ENCODE data around the gene PLOD1.
"Not testable (repeated sequence)": the region's sequence is repeated elsewhere in the genome, so short reads cannot be mapped to it uniquely, and the experiment has no call there.

The PLOD1 gene

GRCh38 chr1:11901446-11901845 is 33.1 kb upstream of the PLOD1 start:
- not testable (repeated sequence) for H3K4me1 ChIP-seq (ENCODE audit: control insufficient read depth, insufficient read depth, low read length); H3K9me3 ChIP-seq (ENCODE audit: control insufficient read depth, low read length); H3K4me3 ChIP-seq (ENCODE audit: low read length); H3K36me3 ChIP-seq (ENCODE audit: control insufficient read depth, insufficient read depth, low read length); H3K9ac ChIP-seq (ENCODE audit: low read length)
- peaks cover 18% of the 10 kb centered on the region for H3K27me3 ChIP-seq (ENCODE audit: control insufficient read depth, insufficient read depth, low read length)

- H3K9me3 ChIP-seq (ENCODE audit: control insufficient read depth, low read length) = no peaks in the 10 kb centered on the region
- no peaks in the 10 kb centered on the region for H3K36me3 ChIP-seq (ENCODE audit: control insufficient read depth, insufficient read depth, low read length)
- no peak overlapping the region for H3K9ac ChIP-seq (ENCODE audit: low read length)
- peaks cover 17% of the 10 kb centered on the region for H3K27me3 ChIP-seq (ENCODE audit: control insufficient read depth, insufficient read depth, low read length)
- no peaks in the 10 kb centered on the region for H3K4me1 ChIP-seq (ENCODE audit: control insufficient read depth, insufficient read depth, low read length)
- H3K4me3 ChIP-seq (ENCODE audit: low read length) = no peak overlapping the region
Observed at GRCh38 chr1:11903210-11903609, 31.3 kb upstream of the PLOD1 start.

GRCh38 chr1:11904156-11904555 is 30.4 kb upstream of the PLOD1 start:
- not testable (repeated sequence) for H3K9ac ChIP-seq (ENCODE audit: low read length); H3K27me3 ChIP-seq (ENCODE audit: control insufficient read depth, insufficient read depth, low read length); H3K9me3 ChIP-seq (ENCODE audit: control insufficient read depth, low read length); H3K4me1 ChIP-seq (ENCODE audit: control insufficient read depth, insufficient read depth, low read length); H3K4me3 ChIP-seq (ENCODE audit: low read length); H3K36me3 ChIP-seq (ENCODE audit: control insufficient read depth, insufficient read depth, low read length)

- H3K9ac ChIP-seq (ENCODE audit: low read length) = no peak overlapping the region
Observed at GRCh38 chr1:11904978-11905377, 29.5 kb upstream of the PLOD1 start.

GRCh38 chr1:11906870-11907269 is 27.6 kb upstream of the PLOD1 start:
- Histone ChIP-seq H3K36me3 (ENCODE audit: control insufficient read depth, insufficient read depth, low read length) (no peaks in the 10 kb centered on the region), H3K9me3 (ENCODE audit: control insufficient read depth, low read length) (no peaks in the 10 kb centered on the region), H3K4me1 (ENCODE audit: control insufficient read depth, insufficient read depth, low read length) (no peaks in the 10 kb centered on the region), H3K9ac (ENCODE audit: low read length) (no peak overlapping the region), H3K27me3 (ENCODE audit: control insufficient read depth, insufficient read depth, low read length) (peaks cover 4% of the 10 kb centered on the region), H3K4me3 (ENCODE audit: low read length) (no peak overlapping the region)

More at GRCh38 chr1:11904978-11905377, 29.5 kb upstream of the PLOD1 start:
- Histone ChIP-seq H3K27me3 (ENCODE audit: control insufficient read depth, insufficient read depth, low read length) (peaks cover 4% of the 10 kb centered on the region), H3K4me1 (ENCODE audit: control insufficient read depth, insufficient read depth, low read length) (no peaks in the 10 kb centered on the region), H3K4me3 (ENCODE audit: low read length) (no peak overlapping the region), H3K9me3 (ENCODE audit: control insufficient read depth, low read length) (no peaks in the 10 kb centered on the region), H3K36me3 (ENCODE audit: control insufficient read depth, insufficient read depth, low read length) (no peaks in the 10 kb centered on the region)

GRCh38 chr1:11907275-11908094 is 27.0 kb upstream of the PLOD1 start:
- H3K9ac ChIP-seq (ENCODE audit: low read length) = peak overlapping the region; percentile 81
- no peaks in the 10 kb centered on the region for H3K9me3 ChIP-seq (ENCODE audit: control insufficient read depth, low read length)
- H3K36me3 ChIP-seq (ENCODE audit: control insufficient read depth, insufficient read depth, low read length) = no peaks in the 10 kb centered on the region
- H3K4me1 ChIP-seq (ENCODE audit: control insufficient read depth, insufficient read depth, low read length) = no peaks in the 10 kb centered on the region
- peak overlapping the region; percentile 83 for H3K4me3 ChIP-seq (ENCODE audit: low read length)
- H3K27me3 ChIP-seq (ENCODE audit: control insufficient read depth, insufficient read depth, low read length) = peaks cover under 1% of the 10 kb centered on the region

GRCh38 chr1:11908095-11908675 is 26.3 kb upstream of the PLOD1 start:
- H3K9ac ChIP-seq (ENCODE audit: low read length) = peak overlapping the region; percentile 81
- H3K36me3 ChIP-seq (ENCODE audit: control insufficient read depth, insufficient read depth, low read length) = no peaks in the 10 kb centered on the region
- no peaks in the 10 kb centered on the region for H3K27me3 ChIP-seq (ENCODE audit: control insufficient read depth, insufficient read depth, low read length)
- H3K4me3 ChIP-seq (ENCODE audit: low read length) = peak overlapping the region; percentile 83
- H3K9me3 ChIP-seq (ENCODE audit: control insufficient read depth, low read length) = no peaks in the 10 kb centered on the region
- H3K4me1 ChIP-seq (ENCODE audit: control insufficient read depth, insufficient read depth, low read length) = no peaks in the 10 kb centered on the region

GRCh38 chr1:11910914-11911228 is 23.6 kb upstream of the PLOD1 start:
- H3K4me3 ChIP-seq (ENCODE audit: low read length); H3K9ac ChIP-seq (ENCODE audit: low read length); H3K36me3 ChIP-seq (ENCODE audit: control insufficient read depth, insufficient read depth, low read length); H3K4me1 ChIP-seq (ENCODE audit: control insufficient read depth, insufficient read depth, low read length); H3K27me3 ChIP-seq (ENCODE audit: control insufficient read depth, insufficient read depth, low read length); H3K9me3 ChIP-seq (ENCODE audit: control insufficient read depth, low read length): not testable (repeated sequence)

GRCh38 chr1:11912000-11912399 is 22.5 kb upstream of the PLOD1 start:
- no peaks in the 10 kb centered on the region for H3K27me3 ChIP-seq (ENCODE audit: control insufficient read depth, insufficient read depth, low read length)
- H3K36me3 ChIP-seq (ENCODE audit: control insufficient read depth, insufficient read depth, low read length) = no peaks in the 10 kb centered on the region
- no peak overlapping the region for H3K9ac ChIP-seq (ENCODE audit: low read length)
- no peaks in the 10 kb centered on the region for H3K4me1 ChIP-seq (ENCODE audit: control insufficient read depth, insufficient read depth, low read length)
- H3K4me3 ChIP-seq (ENCODE audit: low read length) = no peak overlapping the region
- H3K9me3 ChIP-seq (ENCODE audit: control insufficient read depth, low read length) = no peaks in the 10 kb centered on the region

- H3K9me3 ChIP-seq (ENCODE audit: control insufficient read depth, low read length); H3K4me3 ChIP-seq (ENCODE audit: low read length); H3K36me3 ChIP-seq (ENCODE audit: control insufficient read depth, insufficient read depth, low read length); H3K9ac ChIP-seq (ENCODE audit: low read length); H3K4me1 ChIP-seq (ENCODE audit: control insufficient read depth, insufficient read depth, low read length); H3K27me3 ChIP-seq (ENCODE audit: control insufficient read depth, insufficient read depth, low read length): not testable (repeated sequence)
Observed at GRCh38 chr1:11912482-11913216, 21.9 kb upstream of the PLOD1 start.

GRCh38 chr1:11913291-11913690 is 21.2 kb upstream of the PLOD1 start:
- Histone ChIP-seq H3K4me3 (ENCODE audit: low read length) (no peak overlapping the region), H3K27me3 (ENCODE audit: control insufficient read depth, insufficient read depth, low read length) (no peaks in the 10 kb centered on the region), H3K9ac (ENCODE audit: low read length) (no peak overlapping the region), H3K36me3 (ENCODE audit: control insufficient read depth, insufficient read depth, low read length) (no peaks in the 10 kb centered on the region), H3K9me3 (ENCODE audit: control insufficient read depth, low read length) (no peaks in the 10 kb centered on the region), H3K4me1 (ENCODE audit: control insufficient read depth, insufficient read depth, low read length) (no peaks in the 10 kb centered on the region)

- H3K4me3 ChIP-seq (ENCODE audit: low read length) = no peak overlapping the region
- no peaks in the 10 kb centered on the region for H3K9me3 ChIP-seq (ENCODE audit: control insufficient read depth, low read length)
- no peaks in the 10 kb centered on the region for H3K36me3 ChIP-seq (ENCODE audit: control insufficient read depth, insufficient read depth, low read length)
- H3K9ac ChIP-seq (ENCODE audit: low read length) = no peak overlapping the region
- no peaks in the 10 kb centered on the region for H3K4me1 ChIP-seq (ENCODE audit: control insufficient read depth, insufficient read depth, low read length)
- H3K27me3 ChIP-seq (ENCODE audit: control insufficient read depth, insufficient read depth, low read length) = no peaks in the 10 kb centered on the region
Observed at GRCh38 chr1:11914024-11914423, 20.5 kb upstream of the PLOD1 start.
